ENCODE results near the gene SYNJ1. TPM values are rescaled to one million over a fixed set of nuclear protein-coding genes. Genes with fewer than 3 reads are reported as not detected.
"Not testable (repeated sequence)": the region's sequence is repeated elsewhere in the genome, so short reads cannot be mapped to it uniquely, and the experiment has no call there.

The SYNJ1 gene, protein sequence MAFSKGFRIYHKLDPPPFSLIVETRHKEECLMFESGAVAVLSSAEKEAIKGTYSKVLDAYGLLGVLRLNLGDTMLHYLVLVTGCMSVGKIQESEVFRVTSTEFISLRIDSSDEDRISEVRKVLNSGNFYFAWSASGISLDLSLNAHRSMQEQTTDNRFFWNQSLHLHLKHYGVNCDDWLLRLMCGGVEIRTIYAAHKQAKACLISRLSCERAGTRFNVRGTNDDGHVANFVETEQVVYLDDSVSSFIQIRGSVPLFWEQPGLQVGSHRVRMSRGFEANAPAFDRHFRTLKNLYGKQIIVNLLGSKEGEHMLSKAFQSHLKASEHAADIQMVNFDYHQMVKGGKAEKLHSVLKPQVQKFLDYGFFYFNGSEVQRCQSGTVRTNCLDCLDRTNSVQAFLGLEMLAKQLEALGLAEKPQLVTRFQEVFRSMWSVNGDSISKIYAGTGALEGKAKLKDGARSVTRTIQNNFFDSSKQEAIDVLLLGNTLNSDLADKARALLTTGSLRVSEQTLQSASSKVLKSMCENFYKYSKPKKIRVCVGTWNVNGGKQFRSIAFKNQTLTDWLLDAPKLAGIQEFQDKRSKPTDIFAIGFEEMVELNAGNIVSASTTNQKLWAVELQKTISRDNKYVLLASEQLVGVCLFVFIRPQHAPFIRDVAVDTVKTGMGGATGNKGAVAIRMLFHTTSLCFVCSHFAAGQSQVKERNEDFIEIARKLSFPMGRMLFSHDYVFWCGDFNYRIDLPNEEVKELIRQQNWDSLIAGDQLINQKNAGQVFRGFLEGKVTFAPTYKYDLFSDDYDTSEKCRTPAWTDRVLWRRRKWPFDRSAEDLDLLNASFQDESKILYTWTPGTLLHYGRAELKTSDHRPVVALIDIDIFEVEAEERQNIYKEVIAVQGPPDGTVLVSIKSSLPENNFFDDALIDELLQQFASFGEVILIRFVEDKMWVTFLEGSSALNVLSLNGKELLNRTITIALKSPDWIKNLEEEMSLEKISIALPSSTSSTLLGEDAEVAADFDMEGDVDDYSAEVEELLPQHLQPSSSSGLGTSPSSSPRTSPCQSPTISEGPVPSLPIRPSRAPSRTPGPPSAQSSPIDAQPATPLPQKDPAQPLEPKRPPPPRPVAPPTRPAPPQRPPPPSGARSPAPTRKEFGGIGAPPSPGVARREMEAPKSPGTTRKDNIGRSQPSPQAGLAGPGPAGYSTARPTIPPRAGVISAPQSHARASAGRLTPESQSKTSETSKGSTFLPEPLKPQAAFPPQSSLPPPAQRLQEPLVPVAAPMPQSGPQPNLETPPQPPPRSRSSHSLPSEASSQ (N-terminal part only)
- 2.6 and 3.8 TPM in 2 replicates for total RNA-seq

- FAIRE-seq: no peak
- peak within 1 kb of the TSS; percentile 94 for H3K4me3 ChIP-seq (ENCODE audit: low read depth, low read length)
- DNase-seq (ENCODE audit: low read depth): peak; percentile 85
- H3K27me3 ChIP-seq (ENCODE audit: control insufficient read depth, insufficient read depth, low read length): no peaks in the 10 kb centered on the region
- no peak for TF ChIP-seq CTCF (IDR thresholded peaks at IDR 0.05; ENCODE audit: insufficient read depth, low read length, severe bottlenecking)
- H3K36me3 ChIP-seq (ENCODE audit: control insufficient read depth, insufficient read depth, low read length): no peaks in the 10 kb centered on the region
Measured at GRCh38 chr21:32727687-32728455, at the start of gene SYNJ1. Gene SYNJ1, minus strand, starts transcription at chr21:32728013. Its CDS starts 1,118 bp downstream, at chr21:32726895.

- no peaks in the 10 kb centered on the region for H3K36me3 ChIP-seq (ENCODE audit: control insufficient read depth, insufficient read depth, low read length)
- H3K27me3 ChIP-seq (ENCODE audit: control insufficient read depth, insufficient read depth, low read length): no peaks in the 10 kb centered on the region
- TF ChIP-seq CTCF (IDR thresholded peaks at IDR 0.05; ENCODE audit: insufficient read depth, low read length, severe bottlenecking): no peak
- FAIRE-seq (no peak), DNase-seq (ENCODE audit: low read depth) (no peak)
- no peak overlapping the region for H3K4me3 ChIP-seq (ENCODE audit: low read depth, low read length)
Measured at GRCh38 chr21:32777269-32777668, 49.5 kb upstream of the SYNJ1 start.

- no peak for TF ChIP-seq CTCF (IDR thresholded peaks at IDR 0.05; ENCODE audit: insufficient read depth, low read length, severe bottlenecking)
- FAIRE-seq (no peak), DNase-seq (ENCODE audit: low read depth) (no peak)
- Histone ChIP-seq H3K36me3 (ENCODE audit: control insufficient read depth, insufficient read depth, low read length) (no peaks in the 10 kb centered on the region), H3K4me3 (ENCODE audit: low read depth, low read length) (no peak overlapping the region), H3K27me3 (ENCODE audit: control insufficient read depth, insufficient read depth, low read length) (no peaks in the 10 kb centered on the region)
Measured at GRCh38 chr21:32776743-32777142, 48.9 kb upstream of the SYNJ1 start.

GRCh38 chr21:32773048-32773344 is 45.2 kb upstream of the SYNJ1 start:
- FAIRE-seq; H3K4me3 ChIP-seq (ENCODE audit: low read depth, low read length); H3K27me3 ChIP-seq (ENCODE audit: control insufficient read depth, insufficient read depth, low read length); H3K36me3 ChIP-seq (ENCODE audit: control insufficient read depth, insufficient read depth, low read length); DNase-seq (ENCODE audit: low read depth): not testable (repeated sequence)

- no peaks in the 10 kb centered on the region for H3K27me3 ChIP-seq (ENCODE audit: control insufficient read depth, insufficient read depth, low read length)
- TF ChIP-seq CTCF (IDR thresholded peaks at IDR 0.05; ENCODE audit: insufficient read depth, low read length, severe bottlenecking): no peak
- DNase-seq (ENCODE audit: low read depth) (peak; percentile 35), FAIRE-seq (no peak)
- H3K36me3 ChIP-seq (ENCODE audit: control insufficient read depth, insufficient read depth, low read length): no peaks in the 10 kb centered on the region
- peak overlapping the region; percentile 90 for H3K4me3 ChIP-seq (ENCODE audit: low read depth, low read length)
Measured at GRCh38 chr21:32772281-32773047, 44.7 kb upstream of the SYNJ1 start.
